Measurements from ENCODE around the gene GMFB. TPM values are rescaled to one million over a fixed set of nuclear protein-coding genes. Genes with fewer than 3 reads are reported as not detected.

The GMFB gene
- total and polyA plus RNA-seq, 2 experiments from 2014 or later = 56.5 to 88.3 TPM

DNA sequence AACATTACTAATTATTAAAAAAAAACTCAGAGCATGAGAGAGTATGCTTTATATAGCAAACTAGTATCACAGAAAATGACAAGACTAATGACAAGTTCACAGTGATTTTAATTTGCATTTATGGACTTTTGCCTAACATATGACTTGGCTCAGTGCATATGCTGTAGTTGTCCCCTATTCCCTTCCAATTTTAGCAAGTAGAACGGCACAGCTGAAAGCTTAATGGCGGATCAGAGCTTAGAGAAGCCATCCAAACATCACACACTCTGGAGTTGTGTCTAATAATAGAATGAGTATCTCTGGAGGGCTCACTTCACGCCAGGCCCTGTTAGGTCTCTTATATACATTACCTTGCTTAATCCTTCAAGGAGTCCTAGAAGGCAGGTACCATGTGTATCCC, 60.9 kb downstream of the GMFB start:
- no peak overlapping the region for H3K27ac ChIP-seq (ENCODE audit: low read depth)
- H2AFZ ChIP-seq = no peak overlapping the region
- H3K9me2 ChIP-seq (ENCODE audit: insufficient read depth) = no peaks in the 10 kb centered on the region
- Mint-ChIP-seq H3K36me3 (ENCODE audit: low read depth) (peaks cover 58% of the 10 kb centered on the region), H3K27ac (no peak overlapping the region), H3K4me1 (peaks cover 7% of the 10 kb centered on the region), H3K9me3 (no peaks in the 10 kb centered on the region; the same call in 2 of the 3 replicates), H3K27me3 (ENCODE audit: insufficient read depth, low read depth, poor library complexity) (peaks cover 2% of the 10 kb centered on the region), H3K4me3 (no peak overlapping the region)
- no peak for TF ChIP-seq NANOG (IDR thresholded peaks at IDR 0.05; ENCODE audit: borderline replicate concordance)
- TF ChIP-seq EZH2 (IDR thresholded peaks at IDR 0.05; ENCODE audit: low read depth, unreplicated experiment) = no peak
- H3K36me3 ChIP-seq (ENCODE audit: insufficient read depth) = peaks cover 36% of the 10 kb centered on the region
- no peak overlapping the region for H3K4me2 ChIP-seq
- no peak overlapping the region for H3K4me3 ChIP-seq
- no peaks in the 10 kb centered on the region for H3K27me3 ChIP-seq (ENCODE audit: insufficient read depth)
- DNase-seq (ENCODE audit: low spot score) (no peak), ATAC-seq (no peak)
- peaks cover 12% of the 10 kb centered on the region for H4K20me1 ChIP-seq (replicated peaks; ENCODE audit: insufficient read depth)
- H3K79me2 ChIP-seq (replicated peaks; ENCODE audit: insufficient read depth) = peaks cover 42% of the 10 kb centered on the region
- H3K4me1 ChIP-seq (ENCODE audit: insufficient read depth) = peaks cover 5% of the 10 kb centered on the region; the same call in 1 of the 2 replicates
- H3F3A ChIP-seq (replicated peaks; ENCODE audit: low read depth) = no peaks in the 10 kb centered on the region

DNA sequence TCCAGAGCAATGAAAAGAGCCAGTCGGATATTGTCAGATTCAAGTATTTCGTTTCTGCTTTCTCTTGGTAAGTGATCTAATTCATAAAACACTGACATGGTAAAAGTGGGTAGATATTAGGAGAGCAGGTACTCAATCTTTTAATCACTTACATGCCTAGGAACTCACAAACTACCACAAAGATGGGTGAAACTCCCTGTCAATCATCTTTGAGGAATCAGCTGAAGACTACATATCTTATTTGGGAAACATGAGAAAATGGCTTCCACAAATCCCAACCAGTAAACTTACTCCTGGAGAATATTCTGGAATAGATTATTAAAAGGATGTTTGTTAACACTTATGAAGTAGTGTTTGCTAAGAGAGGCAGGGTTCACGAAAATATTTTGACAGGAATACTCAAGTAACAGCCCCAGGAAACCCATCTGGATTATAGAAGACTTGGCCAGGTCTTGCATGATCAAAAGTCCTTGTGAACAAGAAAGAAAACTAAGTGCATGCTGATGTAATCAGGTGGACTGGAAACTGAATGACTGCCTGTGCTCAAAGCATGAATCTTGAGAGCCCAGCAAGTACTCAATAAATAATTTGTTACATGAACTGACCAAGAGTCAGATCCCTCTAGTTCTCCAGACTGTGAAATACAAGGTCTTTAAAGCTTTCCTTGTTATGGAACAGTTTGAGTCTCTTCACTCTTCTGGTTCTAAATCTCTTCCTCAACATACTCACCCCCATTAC, 63.1 kb downstream of the GMFB start:
- H3K4me3 ChIP-seq = no peak overlapping the region
- no peaks in the 10 kb centered on the region for H3F3A ChIP-seq (replicated peaks; ENCODE audit: low read depth)
- H3K27me3 ChIP-seq (ENCODE audit: insufficient read depth) = no peaks in the 10 kb centered on the region
- H2AFZ ChIP-seq = no peak overlapping the region
- H3K27ac ChIP-seq (ENCODE audit: low read depth) = peak overlapping the region; percentile 55; the same call in 1 of the 2 replicates
- ATAC-seq (no peak), DNase-seq (ENCODE audit: low spot score) (no peak)
- Mint-ChIP-seq H3K36me3 (ENCODE audit: low read depth) (peaks cover 45% of the 10 kb centered on the region), H3K4me3 (no peak overlapping the region), H3K9me3 (no peaks in the 10 kb centered on the region; the same call in 2 of the 3 replicates), H3K27ac (no peak overlapping the region), H3K27me3 (ENCODE audit: insufficient read depth, low read depth, poor library complexity) (peaks cover 4% of the 10 kb centered on the region), H3K4me1 (peaks cover under 1% of the 10 kb centered on the region; the same call in 2 of the 3 replicates)
- peaks cover 20% of the 10 kb centered on the region for H3K79me2 ChIP-seq (replicated peaks; ENCODE audit: insufficient read depth)
- TF ChIP-seq NANOG (IDR thresholded peaks at IDR 0.05; ENCODE audit: borderline replicate concordance) (no peak), STAT1 (IDR thresholded peaks at IDR 0.05; ENCODE audit: unreplicated experiment) (no peak), CREB1 (CRISPR knock-in tag; IDR thresholded peaks at IDR 0.05; ENCODE audit: low read depth) (no peak), ZNF331 (CRISPR knock-in tag; IDR thresholded peaks at IDR 0.05; ENCODE audit: low read depth) (no peak), EZH2 (IDR thresholded peaks at IDR 0.05; ENCODE audit: low read depth, unreplicated experiment) (no peak), JUNB (IDR thresholded peaks at IDR 0.05; ENCODE audit: unreplicated experiment) (no peak)
- TF ChIP-seq, protein P1, sequence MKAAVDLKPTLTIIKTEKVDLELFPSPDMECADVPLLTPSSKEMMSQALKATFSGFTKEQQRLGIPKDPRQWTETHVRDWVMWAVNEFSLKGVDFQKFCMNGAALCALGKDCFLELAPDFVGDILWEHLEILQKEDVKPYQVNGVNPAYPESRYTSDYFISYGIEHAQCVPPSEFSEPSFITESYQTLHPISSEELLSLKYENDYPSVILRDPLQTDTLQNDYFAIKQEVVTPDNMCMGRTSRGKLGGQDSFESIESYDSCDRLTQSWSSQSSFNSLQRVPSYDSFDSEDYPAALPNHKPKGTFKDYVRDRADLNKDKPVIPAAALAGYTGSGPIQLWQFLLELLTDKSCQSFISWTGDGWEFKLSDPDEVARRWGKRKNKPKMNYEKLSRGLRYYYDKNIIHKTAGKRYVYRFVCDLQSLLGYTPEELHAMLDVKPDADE (IDR thresholded peaks at IDR 0.05) = no peak
- TF ChIP-seq, protein P2, sequence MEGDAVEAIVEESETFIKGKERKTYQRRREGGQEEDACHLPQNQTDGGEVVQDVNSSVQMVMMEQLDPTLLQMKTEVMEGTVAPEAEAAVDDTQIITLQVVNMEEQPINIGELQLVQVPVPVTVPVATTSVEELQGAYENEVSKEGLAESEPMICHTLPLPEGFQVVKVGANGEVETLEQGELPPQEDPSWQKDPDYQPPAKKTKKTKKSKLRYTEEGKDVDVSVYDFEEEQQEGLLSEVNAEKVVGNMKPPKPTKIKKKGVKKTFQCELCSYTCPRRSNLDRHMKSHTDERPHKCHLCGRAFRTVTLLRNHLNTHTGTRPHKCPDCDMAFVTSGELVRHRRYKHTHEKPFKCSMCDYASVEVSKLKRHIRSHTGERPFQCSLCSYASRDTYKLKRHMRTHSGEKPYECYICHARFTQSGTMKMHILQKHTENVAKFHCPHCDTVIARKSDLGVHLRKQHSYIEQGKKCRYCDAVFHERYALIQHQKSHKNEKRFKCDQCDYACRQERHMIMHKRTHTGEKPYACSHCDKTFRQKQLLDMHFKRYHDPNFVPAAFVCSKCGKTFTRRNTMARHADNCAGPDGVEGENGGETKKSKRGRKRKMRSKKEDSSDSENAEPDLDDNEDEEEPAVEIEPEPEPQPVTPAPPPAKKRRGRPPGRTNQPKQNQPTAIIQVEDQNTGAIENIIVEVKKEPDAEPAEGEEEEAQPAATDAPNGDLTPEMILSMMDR (conservative IDR thresholded peaks at IDR 0.05; ENCODE audit: low read depth in 2 of 2) = no peak
- no peak overlapping the region for H3K4me2 ChIP-seq
- H3K9me2 ChIP-seq (ENCODE audit: insufficient read depth) = no peaks in the 10 kb centered on the region
- H3K4me1 ChIP-seq (ENCODE audit: insufficient read depth) = no peaks in the 10 kb centered on the region
- peaks cover 35% of the 10 kb centered on the region for H3K36me3 ChIP-seq (ENCODE audit: insufficient read depth)
- H4K20me1 ChIP-seq (replicated peaks; ENCODE audit: insufficient read depth) = peaks cover 5% of the 10 kb centered on the region

Data from GM23338 (cell line).